IMR-90 (cell line): ENCODE results near the gene IP6K3. TPM values are rescaled to one million over a fixed set of nuclear protein-coding genes. Genes with fewer than 3 reads are reported as not detected.

Experiments
- ATAC-seq: fragments of 200-7000 bp; cut with Tn5 transposase; 2 replicates; pipeline ENCODE4 v1.9.1; 2020; ENCODE audit warnings: low read depth, mild to moderate bottlenecking, moderate library complexity
- BruUV-seq: library from RNA; stranded (reverse); fragments of 400-500 nt; replicated peaks from 2 replicates; lab custom pipeline; 2021; lab: Mats Ljungman, UMichigan
- CTCF ChIA-PET: fragments of 300-600 bp; formaldehyde crosslinking; extraction: SDS; loops from one replicate; lab custom pipeline; 2021; ENCODE audit warnings: antibody characterized with exemption; lab: Yijun Ruan, JAX
- POLR2A ChIA-PET: fragments of 300-600 bp; sonication (Branson Sonifier 250); formaldehyde crosslinking; loops from one replicate; lab custom pipeline; 2022; ENCODE audit warnings: antibody characterized with exemption; ENCODE audit not compliant: unreplicated experiment; lab: Charles Lee
- DNase-seq: peaks from one replicate; pipeline ENCODE4 v3.0.0; 2013
- H2AFZ ChIP-seq: replicated peaks from 2 replicates; pipeline ENCODE3; 2013; ENCODE audit warnings: low read length, mild to moderate bottlenecking; ENCODE audit not compliant: poor library complexity
- H2AK5ac ChIP-seq: 2 replicates; pipeline ENCODE4 v1.6.1; 2013; ENCODE audit warnings: low read depth, low read length, inconsistent platforms
- H2AK9ac ChIP-seq: replicated peaks from 2 replicates; pipeline ENCODE3; 2013; ENCODE audit warnings: mild to moderate bottlenecking, low read depth, low read length, moderate library complexity; ENCODE audit not compliant: poor library complexity
- H2BK120ac ChIP-seq: 2 replicates; pipeline ENCODE4 v1.6.1; 2013; ENCODE audit warnings: low read depth, low read length, inconsistent platforms
- H2BK15ac ChIP-seq: 3 replicates; pipeline ENCODE4 v1.6.1; 2013; ENCODE audit warnings: low read depth, low read length, inconsistent platforms
- H2BK20ac ChIP-seq: 2 replicates; pipeline ENCODE4 v1.6.1; 2013; ENCODE audit warnings: low read depth, mild to moderate bottlenecking, inconsistent platforms, low read length, moderate library complexity
- H2BK5ac ChIP-seq: 2 replicates; pipeline ENCODE4 v1.6.1; 2013; ENCODE audit warnings: mild to moderate bottlenecking, low read depth, low read length, inconsistent platforms; ENCODE audit not compliant: poor library complexity, severe bottlenecking
- H3K14ac ChIP-seq: replicated peaks from 2 replicates; pipeline ENCODE4 v1.6.1; 2013; ENCODE audit warnings: low read depth, low read length, inconsistent platforms
- H3K18ac ChIP-seq: 2 replicates; pipeline ENCODE4 v1.6.1; 2013; ENCODE audit warnings: low read depth, low read length, control low read depth
- H3K23ac ChIP-seq: 2 replicates; pipeline ENCODE4 v1.6.1; 2013; ENCODE audit warnings: low read depth, low read length, inconsistent platforms
- H3K27ac ChIP-seq: 2 replicates; pipeline ENCODE4 v1.5.1; 2013; ENCODE audit warnings: mild to moderate bottlenecking, control low read depth, low read length; ENCODE audit not compliant: insufficient read depth
- H3K27me3 ChIP-seq: 2 replicates; pipeline ENCODE4 v1.6.1; 2013; ENCODE audit warnings: low read length; ENCODE audit not compliant: control insufficient read depth, insufficient read depth
- H3K36me3 ChIP-seq: 2 replicates; pipeline ENCODE4 v1.6.1; 2013; ENCODE audit warnings: low read length, mixed read lengths; ENCODE audit not compliant: control insufficient read depth, insufficient read depth
- H3K4ac ChIP-seq: 2 replicates; pipeline ENCODE4 v1.6.1; 2013; ENCODE audit warnings: low read depth, low read length, inconsistent platforms
- H3K4me1 ChIP-seq: 2 replicates; pipeline ENCODE4 v1.6.1; 2013; ENCODE audit warnings: low read length, mixed read lengths; ENCODE audit not compliant: control insufficient read depth, insufficient read depth
- H3K4me2 ChIP-seq: 2 replicates; pipeline ENCODE4 v1.6.1; 2013; ENCODE audit warnings: low read depth, mild to moderate bottlenecking, control low read depth, low read length, moderate library complexity
- H3K4me3 ChIP-seq: 2 replicates; pipeline ENCODE4 v1.5.1; 2013; ENCODE audit warnings: low read depth, mild to moderate bottlenecking, control low read depth, low read length, moderate library complexity; ENCODE audit not compliant: insufficient read depth
- H3K56ac ChIP-seq: 2 replicates; pipeline ENCODE4 v1.6.1; 2013; ENCODE audit warnings: low read length, inconsistent platforms; ENCODE audit not compliant: insufficient read depth; ENCODE audit errors: extremely low read depth
- H3K79me1 ChIP-seq, 2 experiments: 2 replicates each; pipeline ENCODE4 v1.6.1; 2013; ENCODE audit warnings: low read length in 2 of 2, inconsistent platforms in 1 of 2, low read depth in 1 of 2
- H3K9ac ChIP-seq: 2 replicates; pipeline ENCODE4 v1.6.1; 2013; ENCODE audit warnings: low read depth, low read length, control low read depth
- H3K9me1 ChIP-seq: 2 replicates; pipeline ENCODE4 v1.6.1; 2013; ENCODE audit warnings: low read length, inconsistent platforms; ENCODE audit not compliant: insufficient read depth
- H3K9me3 ChIP-seq: 2 replicates; pipeline ENCODE4 v1.6.1; 2013; ENCODE audit warnings: low read length; ENCODE audit not compliant: control insufficient read depth, insufficient read depth
- H4K20me1 ChIP-seq: 2 replicates; pipeline ENCODE4 v1.6.1; 2013; ENCODE audit warnings: low read length, inconsistent platforms; ENCODE audit not compliant: insufficient read depth
- H4K5ac ChIP-seq: 2 replicates; pipeline ENCODE4 v1.6.1; 2013; ENCODE audit warnings: mild to moderate bottlenecking, low read depth, low read length, control low read depth
- H4K8ac ChIP-seq, 2 experiments: 2 replicates each; pipeline ENCODE4 v1.6.1; 2013; ENCODE audit warnings: low read depth in 2 of 2, low read length in 2 of 2, control low read depth in 1 of 2, inconsistent platforms in 1 of 2
- H4K91ac ChIP-seq: 2 replicates; pipeline ENCODE4 v1.6.1; 2013; ENCODE audit warnings: low read depth, low read length, inconsistent platforms; ENCODE audit not compliant: insufficient read depth
- CHD1 ChIP-seq: IDR thresholded peaks from 2 replicates; pipeline ENCODE4 v1.6.1; 2012; ENCODE audit warnings: low read depth, low read length, improper control_type of control experiment
- ELK1 ChIP-seq: fragments of 150-350 bp; IDR thresholded peaks from 2 replicates; pipeline ENCODE4 v1.6.1; 2016; ENCODE audit warnings: low read depth, mild to moderate bottlenecking, low read length, moderate library complexity, borderline replicate concordance
- MAFK ChIP-seq: IDR thresholded peaks from 2 replicates; pipeline ENCODE4 v1.6.1; 2012; ENCODE audit warnings: low read depth, low read length, improper control_type of control experiment
- MXI1 ChIP-seq: IDR thresholded peaks from 2 replicates; pipeline ENCODE4 v1.6.1; 2012; ENCODE audit warnings: low read depth, mild to moderate bottlenecking, low read length, moderate library complexity, borderline replicate concordance
- RAD21 ChIP-seq: IDR thresholded peaks from 2 replicates; pipeline ENCODE4 v1.6.1; 2012; ENCODE audit warnings: low read length, improper control_type of control experiment
- SMC3 ChIP-seq: fragments of 150-350 bp; IDR thresholded peaks from 2 replicates; pipeline ENCODE4 v1.6.1; 2016; ENCODE audit warnings: low read depth, mild to moderate bottlenecking, antibody characterized with exemption, low read length, moderate library complexity
- WGBS, 2 experiments: methylation state at CpG; one replicate each; pipeline versions ENCODE4 v1.1.5 to v1.1.7; 2013; ENCODE audit warnings: missing lambda C conversion rate in 2 of 2; ENCODE audit not compliant: insufficient read length in 1 of 2; ENCODE audit errors: extremely low coverage in 2 of 2; 5-methylcytosine and 5-hydroxymethylcytosine counted together
- dilution Hi-C: fragments of 300-500 bp; cut with HindIII; formaldehyde crosslinking; loops from one replicate; pipeline ENCODE4 v1.14.3; 2018; ENCODE audit warnings: low sequenced_read_pairs; ENCODE audit not compliant: unreplicated experiment
- in situ Hi-C: fragments of 300-500 bp; cut with MboI; formaldehyde crosslinking; loops from 3 replicates; pipeline ENCODE4 v1.14.3; 2019; ENCODE audit warnings: low sequenced_read_pairs, inconsistent platforms, mixed read lengths
- intact Hi-C: fragments of 100-400 bp; cut with micrococcal nuclease; formaldehyde crosslinking; loops from 2 replicates; pipeline ENCODE4 v1.10.0; 2022
- polyA plus RNA-seq, 3 experiments: library from polyadenylated mRNA; depleted of rRNA; stranded (reverse); fragments of >200 nt; gene quantifications; 2 replicates each; pipeline ENCODE4 v1.2.3, GENCODE V29; 2012; ENCODE audit warnings: low replicate concordance in 1 of 3
- total RNA-seq: library from RNA; depleted of rRNA; stranded (reverse); fragments of >200 nt; gene quantifications from 2 replicates; pipeline ENCODE4 v1.2.3, GENCODE V29; 2012

The IP6K3 gene
- total and polyA plus RNA-seq, 2 of the 4 experiments (the other 2 are of a cell fraction): 0.18 to 0.51 TPM

GRCh38 chr6:33727932-33728331 lies 18.8 kb downstream of the IP6K3 start:
- ChIA-PET CTCF (interaction anchor here (1.5 to 2.8 kb wide), 2 partner anchors 16 kb away, joined by 3 to 10 read pairs; partner anchors contain the start of gene UQCC2), POLR2A (no interaction called here)
- Histone ChIP-seq H3K14ac (no peak overlapping the region), H2BK20ac (no peak overlapping the region), H2AFZ (no peak overlapping the region), H3K18ac (no peak overlapping the region), H3K4me3 (no peak overlapping the region), H3K9ac (no peak overlapping the region), H3K27me3 (peaks cover 32% of the 10 kb centered on the region), H3K9me3 (no peaks in the 10 kb centered on the region), H4K20me1 (no peaks in the 10 kb centered on the region), H3K27ac (no peak overlapping the region), H3K23ac (no peak overlapping the region), H2BK120ac (no peak overlapping the region), H2AK5ac (no peak overlapping the region), H2AK9ac (no peak overlapping the region), H3K4ac (no peak overlapping the region), H4K8ac (no peak overlapping the region), H2BK15ac (no peak overlapping the region), H3K4me1 (no peaks in the 10 kb centered on the region), H3K56ac (no peak overlapping the region), H4K5ac (no peak overlapping the region), H2BK5ac (no peak overlapping the region), H3K9me1 (no peaks in the 10 kb centered on the region), H3K36me3 (no peaks in the 10 kb centered on the region), H3K4me2 (no peak overlapping the region), H3K79me1 (no peaks in the 10 kb centered on the region), H4K91ac (no peak overlapping the region)
- no TSS peak for BruUV-seq
- no peak for ATAC-seq
- no peak for DNase-seq
- TF ChIP-seq MAFK: no peak
- TF ChIP-seq RAD21: no peak
- TF ChIP-seq ELK1: no peak
- no peak for TF ChIP-seq CHD1
- no peak for TF ChIP-seq MXI1
- no peak for TF ChIP-seq SMC3
- in situ Hi-C loops (no loop called here), intact Hi-C loops (no loop called here), dilution Hi-C loops (no loop called here)
- WGBS, 2 experiments: 81% methylated on average over 7 of the region's 11 CpGs; no CpG with 5 or more reads in 1 of the 2 experiments
